Fibroblast of skin of right quadriceps (primary cell): ENCODE data around the gene GPHB5.
"Not testable (repeated sequence)": the region's sequence is repeated elsewhere in the genome, so short reads cannot be mapped to it uniquely, and the experiment has no call there.

Source experiments
- DNase-seq: peaks from one replicate; pipeline ENCODE4 v3.0.0-alpha.2; 2013

The GPHB5 gene

DNA sequence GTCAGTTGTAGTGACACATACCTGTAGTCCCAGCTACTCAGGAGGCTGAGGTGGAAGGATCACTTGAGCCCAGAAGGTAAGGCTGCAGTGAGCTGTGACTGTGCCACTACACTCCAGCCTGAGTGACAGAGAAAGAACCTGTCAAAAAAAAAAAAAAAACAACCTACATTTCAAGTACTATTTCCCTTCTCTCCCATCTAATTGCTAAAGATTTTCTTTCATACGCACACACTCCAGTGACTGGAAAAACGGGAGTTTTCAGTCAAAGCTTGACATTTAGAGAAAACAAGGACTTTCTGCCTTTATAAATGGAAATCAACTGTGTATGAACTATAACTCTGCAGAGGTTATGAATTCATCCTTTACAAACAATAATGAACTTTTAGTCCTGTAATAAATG is 25.9 kb downstream of the GPHB5 start:
- DNase-seq = no peak

DNA sequence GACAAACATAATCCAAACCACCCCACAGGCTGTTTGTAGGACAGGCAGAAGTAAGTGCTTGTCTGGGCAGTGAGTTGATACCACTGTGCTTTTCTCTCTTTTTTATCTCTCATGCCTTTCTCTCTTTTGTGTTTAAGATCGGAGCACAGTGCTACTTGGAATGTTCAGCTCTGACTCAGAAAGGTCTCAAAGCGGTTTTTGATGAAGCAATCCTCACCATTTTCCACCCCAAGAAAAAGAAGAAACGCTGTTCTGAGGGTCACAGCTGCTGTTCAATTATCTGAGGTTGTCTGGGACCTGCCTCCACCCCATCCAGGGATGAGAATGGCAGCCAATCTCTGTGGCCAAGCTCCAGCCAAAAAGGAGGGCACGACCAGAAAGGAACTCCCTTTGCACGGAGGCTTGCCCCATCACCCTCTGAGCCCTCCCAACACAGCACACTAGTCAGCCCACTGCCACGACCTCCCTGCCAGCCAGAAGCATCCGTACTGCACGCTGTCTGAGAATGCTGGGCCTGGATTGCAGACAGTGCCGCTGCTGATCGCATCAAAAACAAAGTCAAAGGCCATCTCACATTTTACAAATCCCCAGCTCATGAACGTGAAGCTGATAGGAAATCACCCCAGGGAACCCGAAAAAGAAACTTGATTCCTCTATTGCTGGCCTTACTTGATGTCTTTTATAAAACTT is 27.8 kb downstream of the GPHB5 start:
- no peak for DNase-seq

- no peak for DNase-seq
Observed at GRCh38 chr14:63288853-63289252, 29.9 kb downstream of the GPHB5 start.

DNA sequence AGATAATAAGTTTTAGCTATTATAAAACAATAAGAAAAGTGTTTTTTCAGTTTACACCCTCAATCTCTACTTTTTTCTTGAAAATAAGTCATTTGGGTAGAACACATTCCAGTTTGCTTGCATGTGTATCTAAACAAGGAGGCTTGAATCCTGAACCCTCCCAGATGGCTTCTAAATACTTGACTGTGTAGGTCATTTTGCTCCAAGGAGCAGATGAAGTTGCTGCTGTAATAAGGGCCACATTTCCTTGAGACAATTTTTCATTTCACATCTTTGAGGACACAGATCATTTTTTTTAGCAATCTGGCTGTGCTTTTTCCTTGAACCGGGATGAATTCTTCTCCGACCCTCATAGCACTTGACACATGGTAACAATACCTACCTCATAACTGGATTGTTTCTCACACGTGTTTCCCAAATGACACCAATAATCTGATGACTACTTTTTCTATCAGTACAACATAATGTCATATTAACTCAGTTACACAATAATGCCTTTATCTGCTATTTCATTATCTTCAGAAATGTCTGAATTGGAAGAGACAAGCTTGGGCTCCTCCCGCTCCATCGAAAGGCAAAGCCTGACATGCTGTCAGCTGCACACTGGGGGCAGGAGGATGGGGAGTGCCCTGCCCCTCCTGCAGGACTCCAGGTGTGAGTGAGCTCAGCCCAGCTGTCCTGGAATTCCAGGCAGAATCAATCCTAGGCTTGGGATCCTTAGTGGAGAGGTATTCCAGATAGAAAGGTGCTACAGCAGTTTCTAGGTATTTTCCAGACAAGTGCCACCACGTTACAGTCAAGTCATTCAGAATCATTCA is 30.9 kb downstream of the GPHB5 start:
- peak; percentile 24 for DNase-seq

DNA sequence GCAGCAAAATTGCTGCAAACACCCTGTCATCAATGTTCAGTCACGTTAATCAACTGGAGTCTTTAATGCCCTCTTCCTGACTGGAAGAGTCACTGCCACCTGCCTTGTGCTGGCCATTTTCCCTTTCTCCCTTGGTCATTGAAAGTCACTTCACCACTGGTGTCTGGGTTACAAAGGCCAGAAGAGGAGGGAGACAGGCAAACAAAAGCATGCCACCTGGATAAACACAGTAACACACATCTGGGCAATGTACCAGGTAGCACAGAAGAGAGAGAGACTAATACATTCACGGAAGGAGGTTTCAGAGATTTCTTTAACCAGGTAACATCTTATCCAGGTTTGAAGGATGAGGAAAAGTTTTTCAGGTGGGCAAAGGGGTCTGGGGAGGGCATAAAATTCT is 32.7 kb downstream of the GPHB5 start:
- no peak for DNase-seq

- no peak for DNase-seq
Observed at GRCh38 chr14:63283884-63284248, 34.9 kb downstream of the GPHB5 start.

- DNase-seq = no peak
Observed at GRCh38 chr14:63282997-63283883, 35.5 kb downstream of the GPHB5 start.

DNA sequence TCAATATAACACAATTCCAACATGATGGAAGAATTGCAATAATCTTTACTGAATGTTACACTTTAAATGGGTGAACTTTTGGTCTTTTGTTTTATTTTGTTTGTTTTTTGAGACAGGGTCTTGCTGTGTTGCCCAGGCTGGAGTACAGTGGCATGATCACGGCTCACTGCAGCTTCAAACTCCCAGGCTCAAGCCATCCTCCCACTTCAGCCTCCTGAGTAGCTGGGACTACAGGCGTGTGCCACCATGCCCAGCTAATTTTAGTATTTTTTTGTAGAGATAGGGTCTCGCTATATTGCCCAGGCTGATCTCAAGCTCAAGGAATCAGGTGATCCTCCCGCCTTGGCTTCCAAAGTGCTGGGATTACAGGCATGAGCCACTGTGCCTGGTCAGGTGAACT is 38.8 kb downstream of the GPHB5 start:
- DNase-seq = not testable (repeated sequence)

DNA sequence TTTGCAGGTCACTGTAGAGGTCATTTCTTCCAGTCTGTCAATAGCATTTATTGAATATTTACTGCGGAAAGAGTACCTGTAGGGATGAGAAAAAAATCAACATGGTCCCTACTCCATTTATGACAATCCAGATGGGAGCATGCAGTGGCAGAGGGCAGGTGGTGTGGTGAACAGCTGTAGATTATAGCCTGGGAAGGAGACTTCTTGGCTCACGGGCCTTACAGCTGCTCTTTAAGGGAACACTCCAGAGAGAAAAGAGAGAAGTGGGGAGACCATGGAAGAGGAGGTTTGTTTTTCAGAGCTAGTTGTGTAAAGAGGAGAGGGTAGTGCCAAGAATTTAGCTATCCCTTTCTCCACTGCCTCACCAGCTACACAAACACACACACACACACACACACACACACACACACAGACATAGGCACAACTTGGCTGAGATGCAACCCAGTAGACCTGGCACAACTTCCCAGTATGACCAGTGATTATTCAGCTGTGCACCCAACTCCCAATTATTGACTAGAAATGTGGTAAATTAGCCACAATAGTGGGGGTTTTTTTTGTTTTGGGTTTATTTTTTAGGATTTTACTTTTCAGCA is 41.0 kb downstream of the GPHB5 start:
- no peak for DNase-seq

GRCh38 chr14:63276492-63277342 is 42.0 kb downstream of the GPHB5 start:
- DNase-seq = peak; percentile 55

DNA sequence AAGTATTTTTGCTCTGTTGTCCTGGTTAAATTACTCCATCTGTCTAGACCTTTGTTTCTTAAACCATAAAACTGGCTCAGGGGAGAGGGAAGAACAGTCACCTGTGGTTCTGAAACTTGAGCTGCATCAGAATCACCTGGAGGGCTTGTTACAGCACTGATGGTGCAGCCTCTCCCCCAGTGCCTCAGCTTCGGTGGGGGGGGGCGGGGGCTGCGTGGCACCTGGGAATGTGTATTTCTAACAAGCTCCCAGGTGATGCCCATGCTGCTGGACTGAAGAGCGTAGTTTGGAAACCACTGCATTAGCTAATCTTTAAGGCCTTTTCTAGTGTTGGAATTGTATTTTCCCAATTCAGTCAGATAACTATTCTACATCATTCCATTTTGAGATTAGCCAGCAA is 42.7 kb downstream of the GPHB5 start:
- DNase-seq = no peak

GRCh38 chr14:63275611-63276010 is 43.1 kb downstream of the GPHB5 start:
- no peak for DNase-seq

- no peak for DNase-seq
Observed at GRCh38 chr14:63273717-63274655, 44.7 kb downstream of the GPHB5 start.

DNA sequence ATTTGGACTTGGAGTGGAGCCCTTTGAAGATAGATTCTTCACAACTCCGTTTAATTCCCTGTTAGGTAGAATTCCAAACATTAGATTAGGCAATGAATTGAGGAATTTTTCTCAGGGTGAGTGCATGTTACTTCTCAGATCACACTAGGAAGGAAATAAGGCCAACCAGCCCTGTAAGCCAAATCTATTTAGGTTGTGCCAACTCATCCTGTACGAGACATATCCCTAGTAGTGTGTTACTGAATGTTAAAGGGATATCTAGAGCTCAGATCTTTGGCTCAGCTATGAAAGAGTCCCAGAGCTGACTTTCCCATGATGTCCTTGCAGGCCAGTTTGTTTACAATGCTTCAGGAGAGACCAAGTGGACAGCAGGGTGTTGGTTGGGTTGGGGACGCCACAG is 45.6 kb downstream of the GPHB5 start:
- DNase-seq = no peak

DNA sequence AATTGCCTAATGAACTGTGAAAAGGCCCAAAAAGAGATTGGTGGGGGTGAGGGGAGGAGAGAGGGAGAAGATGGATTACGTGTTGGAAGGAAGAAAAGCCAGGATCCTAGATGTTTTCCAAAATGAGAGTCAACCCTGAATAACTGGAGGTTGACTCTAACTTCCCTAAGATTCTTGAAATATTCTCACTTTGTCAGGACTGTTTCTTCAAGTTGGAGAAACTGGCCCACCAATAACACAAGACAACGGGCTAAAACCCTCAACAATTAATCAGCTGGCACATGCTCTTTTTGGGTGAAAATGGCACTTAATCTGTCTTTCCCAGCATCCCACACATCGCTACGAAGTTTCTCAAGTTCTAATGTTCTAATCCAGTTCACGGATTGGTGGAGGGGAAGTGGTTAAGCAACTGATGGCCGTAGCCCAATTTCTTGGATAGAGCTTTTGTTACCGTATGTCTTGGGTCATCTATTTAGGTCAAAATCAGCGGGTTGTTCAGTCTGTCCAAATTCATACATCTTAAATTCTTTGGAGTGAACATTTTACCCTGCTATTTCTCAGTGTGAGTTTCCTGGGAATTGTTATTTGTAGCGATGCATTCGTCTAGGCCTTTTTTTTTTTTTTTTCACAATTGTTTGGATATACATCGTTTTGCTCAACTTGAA is 49.0 kb downstream of the GPHB5 start:
- DNase-seq = no peak

GRCh38 chr14:63268771-63269170 is 50.0 kb downstream of the GPHB5 start:
- no peak for DNase-seq

DNA sequence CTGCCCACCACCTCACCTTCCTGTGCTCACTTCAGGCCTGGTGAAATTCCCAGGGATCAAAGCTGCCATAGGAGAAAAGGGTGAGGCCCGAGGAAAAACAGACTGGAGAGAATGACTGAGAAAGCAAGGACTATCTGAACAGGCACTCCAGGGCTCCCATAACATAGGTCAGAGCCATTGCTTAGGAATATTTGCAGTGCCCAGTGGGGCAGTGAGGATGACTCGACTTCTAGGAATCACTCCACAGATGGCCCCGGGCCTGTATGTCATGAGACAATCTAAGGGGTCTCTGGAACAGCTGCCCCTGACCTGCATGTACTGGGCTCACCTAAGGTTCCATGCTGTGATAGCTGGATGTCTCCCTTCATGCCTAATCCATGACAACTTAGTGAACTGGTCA is 51.6 kb downstream of the GPHB5 start:
- no peak for DNase-seq

DNA sequence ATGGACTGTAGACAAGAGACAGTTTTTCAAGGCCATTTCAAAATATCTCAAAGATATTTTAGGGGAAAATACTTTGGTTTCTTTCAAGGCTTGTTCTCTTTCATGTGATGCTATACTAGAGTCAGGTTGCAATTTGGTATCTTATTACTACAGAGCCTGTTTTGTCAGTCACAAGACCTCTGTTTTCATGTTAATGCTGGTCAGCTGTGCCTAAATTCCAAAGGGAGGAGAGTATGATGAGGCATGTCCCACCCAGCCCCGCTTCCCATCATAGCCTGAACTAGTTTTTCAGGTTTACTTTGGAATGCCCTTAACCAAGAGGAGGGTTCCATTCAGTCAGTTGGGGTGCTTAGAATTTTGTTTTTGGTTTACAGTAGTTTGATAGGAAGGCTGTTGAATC is 52.6 kb downstream of the GPHB5 start:
- DNase-seq = no peak
